GM12875 (cell line): ENCODE data around the gene WDR70.

ENCODE experiments used
- H3K4me3 ChIP-seq: one replicate; pipeline ENCODE4 v1.5.1; 2011; ENCODE audit warnings: low read depth, low read length, control low read depth
- CTCF ChIP-seq: IDR thresholded peaks from 2 replicates; pipeline ENCODE4 v1.5.1; 2011; ENCODE audit warnings: low read depth, mild to moderate bottlenecking, control low read depth, inconsistent platforms, low read length, moderate library complexity, borderline replicate concordance; ENCODE audit not compliant: insufficient read depth

WDR70 gene

GRCh38 chr5:37533851-37534250 lies 154.7 kb downstream of the WDR70 start:
- no peak for TF ChIP-seq CTCF
- no peak overlapping the region for H3K4me3 ChIP-seq

DNA sequence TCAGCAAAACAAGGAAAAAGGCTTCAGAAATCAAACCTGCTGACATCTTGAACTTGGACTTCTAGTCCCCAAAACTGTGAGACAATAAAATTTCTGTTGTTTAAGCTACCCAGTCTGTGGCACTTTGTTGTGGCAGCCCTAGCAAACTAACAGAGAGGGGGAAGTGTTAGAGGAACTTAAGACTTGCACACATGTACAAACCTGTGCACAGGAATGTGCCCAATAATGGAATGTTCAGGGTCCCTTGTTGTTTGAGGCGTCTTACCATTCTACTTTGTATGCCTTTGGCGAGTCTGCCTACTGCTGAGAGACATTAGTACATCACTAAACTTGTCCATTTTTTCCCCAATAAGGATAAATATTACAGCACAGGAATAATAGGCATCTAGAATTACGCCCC lies 160.3 kb downstream of the WDR70 start:
- no peak for TF ChIP-seq CTCF
- H3K4me3 ChIP-seq = no peak overlapping the region

DNA sequence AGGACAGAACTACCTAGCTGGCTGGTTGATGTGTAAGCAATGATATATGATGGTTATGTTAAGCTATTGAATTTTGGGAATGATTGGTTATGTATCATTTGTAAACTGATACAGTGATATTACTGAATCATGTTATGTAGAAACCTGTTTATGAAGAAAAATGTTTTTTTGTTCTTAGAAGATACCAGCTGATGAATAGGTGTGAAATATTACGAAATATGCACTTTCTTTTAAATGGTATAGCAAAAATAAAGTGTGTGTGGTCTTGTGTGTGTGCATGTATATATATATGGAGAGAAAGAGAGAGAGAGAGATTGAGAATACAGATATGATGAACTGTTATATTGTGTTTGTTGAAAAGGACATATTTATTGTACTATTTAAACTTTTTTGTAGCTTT lies 164.1 kb downstream of the WDR70 start:
- TF ChIP-seq CTCF = no peak
- H3K4me3 ChIP-seq = no peak overlapping the region

DNA sequence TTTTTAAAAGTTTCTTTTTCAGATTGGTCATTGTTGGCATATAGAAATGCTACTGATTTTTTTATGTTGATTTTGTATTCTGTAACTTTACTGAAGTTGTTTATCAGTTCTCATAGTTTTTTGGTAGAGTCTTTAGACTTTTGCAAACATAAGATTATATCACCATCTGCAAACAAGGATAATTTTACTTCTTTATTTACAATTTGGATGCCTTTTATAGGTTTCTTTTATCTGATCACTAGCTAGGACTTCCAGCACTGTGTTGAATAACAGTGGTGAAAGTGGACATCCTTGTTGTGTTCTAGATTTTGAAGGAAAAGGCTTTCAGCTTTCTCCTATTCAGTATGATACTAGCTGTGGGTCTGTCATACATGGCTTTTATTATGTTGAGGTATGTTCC lies 170.3 kb downstream of the WDR70 start:
- no peak overlapping the region for H3K4me3 ChIP-seq
- TF ChIP-seq CTCF = no peak

- TF ChIP-seq CTCF = no peak
- no peak overlapping the region for H3K4me3 ChIP-seq
These were observed 173.0 kb downstream of the WDR70 start for GRCh38 chr5:37552161-37552560.

- H3K4me3 ChIP-seq = no peak overlapping the region
- TF ChIP-seq CTCF = no peak
These were observed 173.9 kb downstream of the WDR70 start for GRCh38 chr5:37552770-37553719.
